ENCODE data around the gene PAQR8.

PAQR8 gene

DNA sequence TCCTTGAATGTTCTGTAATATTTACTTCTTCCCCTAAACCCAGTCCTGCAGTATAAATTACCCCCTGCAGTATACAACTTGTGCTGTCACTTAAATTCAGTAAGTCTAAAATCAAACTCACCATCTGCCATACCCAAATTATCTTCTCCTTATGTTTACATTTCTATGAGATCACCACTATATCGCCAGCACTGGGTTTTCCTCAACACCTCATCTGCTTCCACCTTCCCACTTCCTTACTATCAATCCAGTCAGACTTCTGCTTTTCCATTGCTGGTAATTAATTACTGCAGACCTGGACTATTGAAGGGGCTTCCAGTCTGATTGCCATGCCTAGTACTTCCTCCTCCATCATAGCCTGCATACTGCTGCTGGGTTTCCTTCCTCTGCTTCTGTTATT lies 73.4 kb downstream of the PAQR8 start:
- no peaks in the 10 kb centered on the region for H3K27me3 ChIP-seq (ENCODE audit: insufficient read depth, low read length)
- no peak overlapping the region for H2AFZ ChIP-seq (ENCODE audit: low read depth, low read length)
- no peaks in the 10 kb centered on the region for H3K9me3 ChIP-seq (ENCODE audit: low read length)
- peaks cover 20% of the 10 kb centered on the region for H3K36me3 ChIP-seq (ENCODE audit: insufficient read depth, low read length)
- no peaks in the 10 kb centered on the region for H3K4me1 ChIP-seq (ENCODE audit: insufficient read depth, low read length)
- H3K4me3 ChIP-seq (ENCODE audit: low read length), result no peak overlapping the region

DNA sequence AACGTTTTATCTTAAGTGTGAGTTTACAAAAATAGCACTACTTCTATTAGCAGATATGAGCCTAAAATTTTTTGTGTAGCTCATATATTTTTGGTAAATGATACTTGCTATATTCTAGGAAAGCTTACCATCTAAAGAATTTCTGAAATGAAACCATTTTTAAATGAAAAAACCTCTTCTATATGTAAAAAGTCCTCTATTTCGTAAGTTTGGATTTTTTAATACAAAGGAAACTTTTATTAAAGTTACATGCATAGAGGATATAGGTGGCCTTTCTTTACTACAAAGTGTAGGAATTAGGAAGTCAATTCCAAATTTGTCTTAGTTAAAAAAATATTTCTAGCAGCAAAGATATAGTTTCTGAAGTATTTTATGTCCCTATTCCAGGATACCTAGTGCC lies 77.0 kb downstream of the PAQR8 start:
- Histone ChIP-seq H3K4me3 (ENCODE audit: low read length) (no peak overlapping the region), H3K27me3 (ENCODE audit: insufficient read depth, low read length) (no peaks in the 10 kb centered on the region), H3K36me3 (ENCODE audit: insufficient read depth, low read length) (peaks cover 21% of the 10 kb centered on the region), H3K4me1 (ENCODE audit: insufficient read depth, low read length) (no peaks in the 10 kb centered on the region), H3K9me3 (ENCODE audit: low read length) (no peaks in the 10 kb centered on the region), H2AFZ (ENCODE audit: low read depth, low read length) (no peak overlapping the region)

DNA sequence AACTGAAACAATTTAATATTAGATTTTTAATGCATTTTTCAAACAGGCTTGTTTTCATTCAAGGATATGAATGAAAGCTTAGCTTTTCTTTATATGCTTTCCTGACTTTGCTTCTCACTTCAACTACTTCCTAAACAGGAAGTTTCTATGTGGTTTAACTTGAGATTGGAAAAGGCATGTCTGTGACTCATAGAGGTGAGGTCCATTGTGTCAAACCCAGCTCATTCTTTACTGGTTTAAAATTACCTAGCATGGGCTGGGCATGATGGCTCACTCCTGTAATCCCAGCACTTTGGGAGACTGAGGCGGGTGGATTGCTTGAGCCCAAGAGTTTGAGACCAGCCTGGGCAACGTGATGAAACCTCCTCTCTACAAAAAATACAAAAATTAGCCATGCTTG lies 92.6 kb downstream of the PAQR8 start:
- H2AFZ ChIP-seq (ENCODE audit: low read depth, low read length), result no peak overlapping the region
- no peaks in the 10 kb centered on the region for H3K27me3 ChIP-seq (ENCODE audit: insufficient read depth, low read length)
- H3K9me3 ChIP-seq (ENCODE audit: low read length), result no peaks in the 10 kb centered on the region
- H3K4me3 ChIP-seq (ENCODE audit: low read length), result no peak overlapping the region
- peaks cover 3% of the 10 kb centered on the region for H3K36me3 ChIP-seq (ENCODE audit: insufficient read depth, low read length)
- H3K4me1 ChIP-seq (ENCODE audit: insufficient read depth, low read length), result no peaks in the 10 kb centered on the region

DNA sequence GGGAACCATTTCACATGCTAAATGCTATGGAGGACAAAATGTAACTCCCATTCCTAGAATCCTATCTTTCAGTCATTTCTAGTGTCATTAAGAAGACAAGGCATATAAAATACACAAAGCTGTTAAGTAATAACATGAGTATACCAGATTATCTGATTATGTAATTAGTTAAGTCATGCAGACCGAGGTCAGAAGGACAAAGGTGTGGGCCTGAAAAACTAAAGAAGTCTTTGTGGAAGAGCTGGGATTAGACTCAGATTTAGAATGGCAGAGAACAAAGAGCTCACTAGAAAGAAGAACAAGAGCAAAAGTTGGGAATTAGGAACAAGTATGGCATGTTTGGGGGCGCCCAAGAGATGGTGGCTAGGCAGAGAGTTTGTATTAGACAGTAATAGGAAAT lies 95.1 kb downstream of the PAQR8 start:
- Histone ChIP-seq H3K36me3 (ENCODE audit: insufficient read depth, low read length) (peaks cover 3% of the 10 kb centered on the region), H3K4me3 (ENCODE audit: low read length) (no peak overlapping the region), H3K9me3 (ENCODE audit: low read length) (no peaks in the 10 kb centered on the region), H2AFZ (ENCODE audit: low read depth, low read length) (no peak overlapping the region), H3K4me1 (ENCODE audit: insufficient read depth, low read length) (no peaks in the 10 kb centered on the region), H3K27me3 (ENCODE audit: insufficient read depth, low read length) (no peaks in the 10 kb centered on the region)
